Esophagus (tissue), 2 donors: ENCODE data around the gene HOXB2. TPM values are rescaled to one million over a fixed set of nuclear protein-coding genes. Genes with fewer than 3 reads are reported as not detected.

Experiments
- H3K27ac ChIP-seq, 2 donors: one replicate each; pipeline ENCODE4 v1.5.1; 2013; ENCODE audit warnings: low read depth in 2 of 2, mild to moderate bottlenecking in 2 of 2, inconsistent platforms in 1 of 2, low read length in 1 of 2, moderate library complexity in 1 of 2
- H3K27me3 ChIP-seq, 2 donors: one replicate each; pipeline ENCODE4 v1.6.1; 2013; ENCODE audit warnings: low read length in 2 of 2, control low read depth in 1 of 2, mild to moderate bottlenecking in 1 of 2; ENCODE audit not compliant: insufficient read depth in 2 of 2, control insufficient read depth in 1 of 2
- H3K36me3 ChIP-seq, 2 donors: one replicate each; pipeline ENCODE4 v1.6.1; 2013; ENCODE audit warnings: low read length in 1 of 2; ENCODE audit not compliant: control insufficient read depth in 2 of 2, insufficient read depth in 2 of 2
- H3K4me1 ChIP-seq, 2 donors: one replicate each; pipeline ENCODE4 v1.6.1; 2013; ENCODE audit warnings: low read length in 1 of 2; ENCODE audit not compliant: control insufficient read depth in 2 of 2, insufficient read depth in 2 of 2
- H3K4me3 ChIP-seq, 2 donors: one replicate each; pipeline ENCODE4 v1.5.1; 2013; ENCODE audit warnings: low read length in 2 of 2, mild to moderate bottlenecking in 2 of 2, low read depth in 1 of 2, moderate library complexity in 1 of 2
- H3K9me3 ChIP-seq, 2 donors: one replicate each; pipeline ENCODE4 v1.6.1; 2013; ENCODE audit warnings: mild to moderate bottlenecking in 2 of 2, low read depth in 1 of 2, low read length in 1 of 2, moderate library complexity in 1 of 2; ENCODE audit not compliant: control insufficient read depth in 2 of 2, insufficient read depth in 1 of 2
- WGBS, 2 donors: extraction: QIAGEN DNeasy Blood & Tissue Kit; methylation state at CpG; one replicate each; pipeline ENCODE4 v1.1.7; 2013; 5-methylcytosine and 5-hydroxymethylcytosine counted together
- polyA plus RNA-seq, 2 donors: library from polyadenylated mRNA; stranded (reverse); fragments of 200-250 nt; gene quantifications; one replicate each; pipeline ENCODE4 v1.2.3, GENCODE V29; 2013
- donor health status: healthy with polysubstance abuse.
- donor health status: Bipolar disorder and iron deficiency.

The HOXB2 gene
- polyA plus RNA-seq, 2 donors = 11.3 to 18.9 TPM

- H3K27ac ChIP-seq = no peak overlapping the region
- H3K4me1 ChIP-seq = peaks cover 4 to 7% of the 10 kb centered on the region in 2 donors
- H3K36me3 ChIP-seq = no peaks in the 10 kb centered on the region
- H3K27me3 ChIP-seq = no peaks in the 10 kb centered on the region
- H3K9me3 ChIP-seq = no peaks in the 10 kb centered on the region
- no peak overlapping the region for H3K4me3 ChIP-seq
- WGBS, 2 donors = 26 to 34% methylated on average over 58 to 59 of the region's 59 CpGs
These were observed 18.0 kb downstream of the HOXB2 start for GRCh38 chr17:48526608-48527546.

GRCh38 chr17:48523010-48523409, 21.9 kb downstream of the HOXB2 start:
- no peaks in the 10 kb centered on the region for H3K9me3 ChIP-seq
- no peak overlapping the region for H3K27ac ChIP-seq
- WGBS, 2 donors = 71 to 72% methylated on average over 6 of the region's 6 CpGs
- H3K27me3 ChIP-seq = no peaks in the 10 kb centered on the region
- H3K4me3 ChIP-seq = no peak overlapping the region
- H3K4me1 ChIP-seq = peaks cover 4 to 6% of the 10 kb centered on the region in 2 donors
- H3K36me3 ChIP-seq = no peaks in the 10 kb centered on the region

- WGBS, 2 donors = 32 to 51% methylated on average over 8 of the region's 8 CpGs
- Histone ChIP-seq H3K4me1 (peaks cover 4% of the 10 kb centered on the region in 2 donors), H3K27me3 (no peaks in the 10 kb centered on the region), H3K9me3 (no peaks in the 10 kb centered on the region), H3K36me3 (no peaks in the 10 kb centered on the region), H3K4me3 (no peak overlapping the region), H3K27ac (no peak overlapping the region)
These were observed 22.8 kb downstream of the HOXB2 start for GRCh38 chr17:48522031-48522653.

- Histone ChIP-seq H3K36me3 (no peaks in the 10 kb centered on the region), H3K9me3 (no peaks in the 10 kb centered on the region), H3K4me3 (no peak overlapping the region), H3K27ac (no peak overlapping the region), H3K27me3 (no peaks in the 10 kb centered on the region), H3K4me1 (peaks cover 4% of the 10 kb centered on the region in 2 donors)
- WGBS, 2 donors = 71 to 72% methylated on average over 1 of the region's 1 CpG
These were observed 24.3 kb downstream of the HOXB2 start for GRCh38 chr17:48520631-48521079.

GRCh38 chr17:48519427-48519826, 25.5 kb downstream of the HOXB2 start:
- H3K9me3 ChIP-seq = no peaks in the 10 kb centered on the region
- H3K4me3 ChIP-seq = no peak overlapping the region
- no peaks in the 10 kb centered on the region for H3K36me3 ChIP-seq
- WGBS, 2 donors = 78 to 83% methylated on average over 5 of the region's 5 CpGs
- peaks cover 4% of the 10 kb centered on the region in 2 donors for H3K4me1 ChIP-seq
- H3K27ac ChIP-seq = no peak overlapping the region
- H3K27me3 ChIP-seq = no peaks in the 10 kb centered on the region

GRCh38 chr17:48517478-48517877, 27.4 kb downstream of the HOXB2 start:
- no peaks in the 10 kb centered on the region for H3K27me3 ChIP-seq
- no peaks in the 10 kb centered on the region for H3K9me3 ChIP-seq

GRCh38 chr17:48515925-48516900, 28.7 kb downstream of the HOXB2 start:
- H3K9me3 ChIP-seq = no peaks in the 10 kb centered on the region
- no peaks in the 10 kb centered on the region for H3K4me1 ChIP-seq
- H3K36me3 ChIP-seq = no peaks in the 10 kb centered on the region
- no peak overlapping the region for H3K27ac ChIP-seq
- 63 to 81% methylated on average over 3 of the region's 3 CpGs for WGBS, 2 donors
- H3K27me3 ChIP-seq = no peaks in the 10 kb centered on the region
- no peak overlapping the region for H3K4me3 ChIP-seq

More at GRCh38 chr17:48517478-48517877, 27.4 kb downstream of the HOXB2 start:
- 36 to 38% methylated on average over 3 of the region's 3 CpGs for WGBS, 2 donors
- Histone ChIP-seq H3K27ac (no peak overlapping the region), H3K4me1 (peaks cover 4% of the 10 kb centered on the region in 2 donors), H3K4me3 (no peak overlapping the region), H3K36me3 (no peaks in the 10 kb centered on the region)

GRCh38 chr17:48514477-48514876, 30.4 kb downstream of the HOXB2 start:
- H3K27me3 ChIP-seq = no peaks in the 10 kb centered on the region
- no peaks in the 10 kb centered on the region for H3K4me1 ChIP-seq
- H3K27ac ChIP-seq = no peak overlapping the region
- no peaks in the 10 kb centered on the region for H3K36me3 ChIP-seq
- 84% methylated on average over 2 of the region's 2 CpGs for WGBS, 2 donors
- H3K4me3 ChIP-seq = no peak overlapping the region
- H3K9me3 ChIP-seq = no peaks in the 10 kb centered on the region
